ENCODE measurements around the gene CLINT1.

DNA sequence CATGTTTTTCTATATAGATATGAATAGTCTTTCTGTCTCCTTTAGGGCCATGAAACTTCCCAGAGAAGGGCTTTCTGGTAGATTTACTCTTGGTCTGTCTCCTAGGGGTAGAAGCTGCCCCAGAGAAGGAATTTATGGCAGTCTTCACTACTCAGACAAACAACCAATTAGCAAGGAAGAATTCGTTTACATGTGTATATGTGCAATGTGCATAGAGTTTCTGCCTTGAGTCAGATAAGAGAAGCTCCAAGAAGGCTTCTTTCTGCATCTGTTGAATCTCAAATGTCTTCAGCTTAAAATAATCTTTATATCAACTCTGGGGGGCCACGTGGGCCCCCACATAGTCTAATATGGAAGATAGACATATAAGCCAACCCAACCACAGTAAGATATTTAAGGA lies 7.6 kb upstream of the CLINT1 start:
- TF ChIP-seq, protein P1, sequence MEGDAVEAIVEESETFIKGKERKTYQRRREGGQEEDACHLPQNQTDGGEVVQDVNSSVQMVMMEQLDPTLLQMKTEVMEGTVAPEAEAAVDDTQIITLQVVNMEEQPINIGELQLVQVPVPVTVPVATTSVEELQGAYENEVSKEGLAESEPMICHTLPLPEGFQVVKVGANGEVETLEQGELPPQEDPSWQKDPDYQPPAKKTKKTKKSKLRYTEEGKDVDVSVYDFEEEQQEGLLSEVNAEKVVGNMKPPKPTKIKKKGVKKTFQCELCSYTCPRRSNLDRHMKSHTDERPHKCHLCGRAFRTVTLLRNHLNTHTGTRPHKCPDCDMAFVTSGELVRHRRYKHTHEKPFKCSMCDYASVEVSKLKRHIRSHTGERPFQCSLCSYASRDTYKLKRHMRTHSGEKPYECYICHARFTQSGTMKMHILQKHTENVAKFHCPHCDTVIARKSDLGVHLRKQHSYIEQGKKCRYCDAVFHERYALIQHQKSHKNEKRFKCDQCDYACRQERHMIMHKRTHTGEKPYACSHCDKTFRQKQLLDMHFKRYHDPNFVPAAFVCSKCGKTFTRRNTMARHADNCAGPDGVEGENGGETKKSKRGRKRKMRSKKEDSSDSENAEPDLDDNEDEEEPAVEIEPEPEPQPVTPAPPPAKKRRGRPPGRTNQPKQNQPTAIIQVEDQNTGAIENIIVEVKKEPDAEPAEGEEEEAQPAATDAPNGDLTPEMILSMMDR (conservative IDR thresholded peaks at IDR 0.05), result no peak
- TF ChIP-seq ZFX (IDR thresholded peaks at IDR 0.05), result no peak

Measured in C4-2B (cell line).